ENCODE results near the gene SLC6A9.

Gene SLC6A9

DNA sequence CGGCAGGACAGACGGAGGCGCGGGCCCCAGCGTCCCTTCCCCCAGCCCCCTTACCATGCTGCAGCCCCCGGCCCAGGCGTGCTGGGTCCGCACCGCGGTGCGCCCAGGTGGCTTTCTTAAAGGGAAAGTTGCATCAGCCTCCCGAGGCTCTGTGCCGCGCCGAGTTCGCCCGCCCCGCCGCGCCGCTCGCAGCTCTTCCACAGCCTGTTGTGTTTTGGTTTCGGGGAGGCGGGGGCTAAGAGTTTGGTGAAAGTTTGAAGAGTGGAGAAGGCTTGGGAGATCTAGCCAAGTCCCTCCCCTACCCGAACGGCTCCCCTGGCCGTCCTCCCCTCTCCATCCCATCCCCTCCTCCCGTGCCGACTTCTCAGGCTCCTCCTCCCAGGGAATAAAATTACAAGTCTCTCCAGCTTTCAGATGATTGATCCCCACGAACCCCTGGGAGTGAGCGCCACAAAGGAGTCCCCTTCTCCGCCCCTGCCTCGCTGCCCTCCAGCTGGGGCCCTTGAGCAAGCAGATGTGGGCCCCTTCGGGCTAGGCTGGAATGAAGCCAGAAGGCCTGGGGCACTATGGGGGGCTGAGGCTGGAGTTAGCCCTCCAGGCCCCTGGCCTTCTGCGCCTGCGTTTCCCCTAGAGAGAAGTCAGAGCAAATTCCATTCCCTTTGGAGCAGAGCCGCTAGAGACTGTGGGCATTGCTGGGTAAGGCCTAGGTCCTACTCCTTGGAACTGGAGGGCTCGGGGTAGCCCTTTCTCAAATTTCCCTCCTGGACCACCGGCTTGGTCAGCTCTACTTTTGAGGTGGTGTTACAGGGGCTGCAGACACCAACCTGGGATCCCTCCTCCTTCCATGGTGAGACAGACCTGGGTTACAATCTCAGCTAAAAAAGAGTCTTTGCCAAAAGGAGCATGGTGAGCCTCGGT is at the start of gene SLC6A9:
SLC6A9 (minus strand) TSS at position 211 of the 918 bp plus-strand sequence. CDS start 7,185 bp downstream, outside the sequence.
- Histone ChIP-seq H3K9me3 (ENCODE audit: control insufficient read depth, insufficient read depth, low read length) (no peaks in the 10 kb centered on the region), H3K4me3 (ENCODE audit: low read depth, low read length) (peak within 1 kb of the TSS; percentile 73)

GRCh38 chr1:44079566-44079965 is 48.3 kb upstream of the SLC6A9 start:
- H3K4me1 ChIP-seq (ENCODE audit: control insufficient read depth, insufficient read depth, low read length), result 0 out of 2 replicates have a peak, but pooled peaks cover 7% of the 10 kb centered on the region
- no peak overlapping the region for H3K4me3 ChIP-seq (ENCODE audit: low read depth, low read length)
- H3K36me3 ChIP-seq (ENCODE audit: control insufficient read depth, insufficient read depth, low read length), result no peaks in the 10 kb centered on the region
- H3K9ac ChIP-seq (ENCODE audit: low read depth, low read length), result no peak overlapping the region
- H3K9me3 ChIP-seq (ENCODE audit: control insufficient read depth, insufficient read depth, low read length), result no peaks in the 10 kb centered on the region
- no peaks in the 10 kb centered on the region for H3K27me3 ChIP-seq (ENCODE audit: control insufficient read depth, insufficient read depth, low read length)
- no peak overlapping the region for H3K27ac ChIP-seq (ENCODE audit: low read depth, low read length)

More for the DNA sequence above, at the start of gene SLC6A9:
- peaks cover 26% of the 10 kb centered on the region for H3K4me1 ChIP-seq (ENCODE audit: control insufficient read depth, insufficient read depth, low read length)
- H3K27me3 ChIP-seq (ENCODE audit: control insufficient read depth, insufficient read depth, low read length), result no peaks in the 10 kb centered on the region
- H3K36me3 ChIP-seq (ENCODE audit: control insufficient read depth, insufficient read depth, low read length), result no peaks in the 10 kb centered on the region
- H3K9ac ChIP-seq (ENCODE audit: low read depth, low read length), result peak within 1 kb of the TSS; percentile 78
- peak within 1 kb of the TSS; percentile 84 for H3K27ac ChIP-seq (ENCODE audit: low read depth, low read length)

- no peak overlapping the region for H3K4me3 ChIP-seq (ENCODE audit: low read depth, low read length)
- H3K27me3 ChIP-seq (ENCODE audit: control insufficient read depth, insufficient read depth, low read length), result no peaks in the 10 kb centered on the region
- no peak overlapping the region for H3K27ac ChIP-seq (ENCODE audit: low read depth, low read length)
- H3K9me3 ChIP-seq (ENCODE audit: control insufficient read depth, insufficient read depth, low read length), result no peaks in the 10 kb centered on the region
- H3K36me3 ChIP-seq (ENCODE audit: control insufficient read depth, insufficient read depth, low read length), result no peaks in the 10 kb centered on the region
- 0 out of 2 replicates have a peak, but pooled peaks cover 7% of the 10 kb centered on the region for H3K4me1 ChIP-seq (ENCODE audit: control insufficient read depth, insufficient read depth, low read length)
- no peak overlapping the region for H3K9ac ChIP-seq (ENCODE audit: low read depth, low read length)
Observed at GRCh38 chr1:44078104-44078503, 46.8 kb upstream of the SLC6A9 start.

DNA sequence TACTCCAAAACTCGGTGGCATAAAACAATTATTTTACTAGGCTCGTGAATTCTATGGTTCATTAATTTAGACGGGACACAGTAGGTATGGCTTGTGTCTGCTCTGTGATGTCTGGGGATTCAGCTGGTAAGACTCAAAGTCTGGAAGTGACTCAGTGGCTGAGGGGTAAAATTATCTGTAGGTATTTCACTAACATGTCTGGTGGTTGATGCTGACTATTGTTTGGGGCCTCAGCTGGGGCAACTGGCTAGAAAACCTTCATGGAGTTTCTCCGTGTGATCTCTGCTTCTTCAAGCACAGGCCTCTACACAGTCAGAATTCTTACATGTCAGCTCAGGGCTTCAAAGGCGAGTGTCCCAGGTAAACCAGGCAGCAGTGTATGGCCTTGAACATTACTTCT is 46.2 kb upstream of the SLC6A9 start:
- Histone ChIP-seq H3K27ac (ENCODE audit: low read depth, low read length) (no peak overlapping the region), H3K27me3 (ENCODE audit: control insufficient read depth, insufficient read depth, low read length) (no peaks in the 10 kb centered on the region), H3K4me1 (ENCODE audit: control insufficient read depth, insufficient read depth, low read length) (0 out of 2 replicates have a peak, but pooled peaks cover 7% of the 10 kb centered on the region), H3K9me3 (ENCODE audit: control insufficient read depth, insufficient read depth, low read length) (no peaks in the 10 kb centered on the region), H3K36me3 (ENCODE audit: control insufficient read depth, insufficient read depth, low read length) (no peaks in the 10 kb centered on the region), H3K4me3 (ENCODE audit: low read depth, low read length) (no peak overlapping the region), H3K9ac (ENCODE audit: low read depth, low read length) (no peak overlapping the region)

DNA sequence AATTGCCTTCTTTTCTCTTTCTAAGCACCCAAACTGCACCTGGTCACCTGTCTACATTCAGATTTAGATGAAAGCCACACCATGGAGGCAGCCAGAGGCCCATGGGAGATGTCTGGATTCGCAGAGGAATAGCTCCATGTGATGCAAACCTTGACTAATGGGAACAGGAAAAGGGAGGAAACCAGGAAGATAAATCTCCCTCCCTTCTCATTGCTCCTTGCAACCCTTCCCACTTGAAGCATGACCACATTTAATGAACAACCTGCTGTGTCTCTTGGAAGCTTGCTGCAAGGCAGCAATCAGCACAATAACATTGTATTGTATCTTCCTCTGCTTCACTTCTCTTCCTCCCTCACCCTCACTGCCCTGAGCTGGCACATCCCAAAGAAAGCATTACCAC is 44.8 kb upstream of the SLC6A9 start:
- H3K9me3 ChIP-seq (ENCODE audit: control insufficient read depth, insufficient read depth, low read length), result no peaks in the 10 kb centered on the region
- no peaks in the 10 kb centered on the region for H3K36me3 ChIP-seq (ENCODE audit: control insufficient read depth, insufficient read depth, low read length)
- no peak overlapping the region for H3K27ac ChIP-seq (ENCODE audit: low read depth, low read length)
- H3K27me3 ChIP-seq (ENCODE audit: control insufficient read depth, insufficient read depth, low read length), result no peaks in the 10 kb centered on the region
- no peak overlapping the region for H3K4me3 ChIP-seq (ENCODE audit: low read depth, low read length)
- 0 out of 2 replicates have a peak, but pooled peaks cover 7% of the 10 kb centered on the region for H3K4me1 ChIP-seq (ENCODE audit: control insufficient read depth, insufficient read depth, low read length)
- no peak overlapping the region for H3K9ac ChIP-seq (ENCODE audit: low read depth, low read length)

- Histone ChIP-seq H3K36me3 (ENCODE audit: control insufficient read depth, insufficient read depth, low read length) (no peaks in the 10 kb centered on the region), H3K27me3 (ENCODE audit: control insufficient read depth, insufficient read depth, low read length) (no peaks in the 10 kb centered on the region), H3K4me1 (ENCODE audit: control insufficient read depth, insufficient read depth, low read length) (0 out of 2 replicates have a peak, but pooled peaks cover 10% of the 10 kb centered on the region), H3K4me3 (ENCODE audit: low read depth, low read length) (no peak overlapping the region), H3K27ac (ENCODE audit: low read depth, low read length) (no peak overlapping the region), H3K9me3 (ENCODE audit: control insufficient read depth, insufficient read depth, low read length) (no peaks in the 10 kb centered on the region), H3K9ac (ENCODE audit: low read depth, low read length) (no peak overlapping the region)
Observed at GRCh38 chr1:44074415-44074814, 43.2 kb upstream of the SLC6A9 start.

DNA sequence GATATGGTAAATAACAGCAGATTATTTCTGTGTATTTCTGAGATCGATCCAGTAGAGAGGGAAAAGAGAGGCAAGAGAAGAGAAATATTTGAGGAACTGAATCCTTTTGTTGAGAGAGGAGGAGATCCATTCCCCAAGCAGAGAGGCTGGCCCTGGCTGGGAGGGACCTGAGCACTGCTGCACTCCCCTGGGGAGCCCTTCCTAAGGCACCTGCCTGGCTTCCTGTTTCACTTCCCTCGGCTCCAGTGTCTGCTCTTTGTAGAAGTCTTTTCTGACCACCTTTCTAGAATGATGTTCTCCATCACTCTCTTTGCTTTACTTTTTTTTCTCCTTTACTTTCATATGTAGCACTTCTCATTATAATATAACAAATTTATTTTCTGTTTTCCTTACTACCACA is 42.3 kb upstream of the SLC6A9 start:
- H3K9me3 ChIP-seq (ENCODE audit: control insufficient read depth, insufficient read depth, low read length), result no peaks in the 10 kb centered on the region
- H3K27ac ChIP-seq (ENCODE audit: low read depth, low read length), result no peak overlapping the region
- no peaks in the 10 kb centered on the region for H3K36me3 ChIP-seq (ENCODE audit: control insufficient read depth, insufficient read depth, low read length)
- H3K27me3 ChIP-seq (ENCODE audit: control insufficient read depth, insufficient read depth, low read length), result no peaks in the 10 kb centered on the region
- no peak overlapping the region for H3K9ac ChIP-seq (ENCODE audit: low read depth, low read length)
- peaks cover 10% of the 10 kb centered on the region; the same call in 1 of the 2 replicates for H3K4me1 ChIP-seq (ENCODE audit: control insufficient read depth, insufficient read depth, low read length)
- H3K4me3 ChIP-seq (ENCODE audit: low read depth, low read length), result no peak overlapping the region

DNA sequence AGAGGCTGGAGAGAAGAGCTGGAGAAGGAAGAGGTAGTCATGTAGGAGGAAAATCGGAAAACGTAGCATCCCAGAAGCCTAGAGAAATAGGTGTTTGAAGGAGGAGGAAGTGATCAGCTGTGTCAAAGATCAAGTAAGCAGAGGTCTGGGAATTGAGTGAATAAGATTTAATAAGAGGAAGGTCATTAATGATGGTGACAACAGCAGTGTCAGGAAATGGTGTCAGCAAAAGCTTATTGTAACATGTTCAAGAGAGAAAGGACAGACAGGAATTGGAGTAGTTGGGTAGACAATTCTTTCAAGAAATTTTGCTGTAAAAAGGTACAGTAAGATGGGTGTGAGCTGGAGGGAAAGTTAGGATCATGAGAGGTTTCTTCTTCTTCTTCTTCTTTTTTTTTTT is 41.6 kb upstream of the SLC6A9 start:
- no peaks in the 10 kb centered on the region for H3K36me3 ChIP-seq (ENCODE audit: control insufficient read depth, insufficient read depth, low read length)
- H3K4me1 ChIP-seq (ENCODE audit: control insufficient read depth, insufficient read depth, low read length), result peaks cover 10% of the 10 kb centered on the region; the same call in 1 of the 2 replicates

DNA sequence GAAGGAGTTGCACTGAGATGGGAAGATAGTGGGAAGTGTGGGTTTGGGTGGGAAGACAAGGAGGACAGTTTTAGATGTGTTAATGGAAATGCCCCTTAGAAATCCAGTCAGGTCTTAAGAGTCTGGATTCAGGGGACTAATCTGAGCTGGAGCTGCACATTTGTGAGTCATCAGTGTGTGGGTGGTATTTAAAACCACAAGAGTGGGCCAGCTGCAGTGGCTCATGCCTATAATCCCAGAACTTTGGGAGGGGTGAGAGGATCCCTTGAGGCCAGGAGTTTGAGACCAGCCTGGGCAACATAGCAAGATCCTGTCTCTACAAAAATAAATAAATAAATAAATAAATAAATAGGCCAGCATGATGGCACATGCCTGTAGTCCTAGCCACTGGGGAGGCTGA is 40.9 kb upstream of the SLC6A9 start:
- no peak overlapping the region for H3K9ac ChIP-seq (ENCODE audit: low read depth, low read length)
- no peak overlapping the region for H3K4me3 ChIP-seq (ENCODE audit: low read depth, low read length)
- no peak overlapping the region for H3K27ac ChIP-seq (ENCODE audit: low read depth, low read length)
- H3K9me3 ChIP-seq (ENCODE audit: control insufficient read depth, insufficient read depth, low read length), result no peaks in the 10 kb centered on the region
- H3K4me1 ChIP-seq (ENCODE audit: control insufficient read depth, insufficient read depth, low read length), result peaks cover 10% of the 10 kb centered on the region; the same call in 1 of the 2 replicates
- no peaks in the 10 kb centered on the region for H3K27me3 ChIP-seq (ENCODE audit: control insufficient read depth, insufficient read depth, low read length)
- no peaks in the 10 kb centered on the region for H3K36me3 ChIP-seq (ENCODE audit: control insufficient read depth, insufficient read depth, low read length)

More for the DNA sequence above, 41.6 kb upstream of the SLC6A9 start:
- H3K27me3 ChIP-seq (ENCODE audit: control insufficient read depth, insufficient read depth, low read length), result no peaks in the 10 kb centered on the region
- H3K27ac ChIP-seq (ENCODE audit: low read depth, low read length), result no peak overlapping the region
- no peak overlapping the region for H3K9ac ChIP-seq (ENCODE audit: low read depth, low read length)
- H3K4me3 ChIP-seq (ENCODE audit: low read depth, low read length), result no peak overlapping the region
- no peaks in the 10 kb centered on the region for H3K9me3 ChIP-seq (ENCODE audit: control insufficient read depth, insufficient read depth, low read length)

DNA sequence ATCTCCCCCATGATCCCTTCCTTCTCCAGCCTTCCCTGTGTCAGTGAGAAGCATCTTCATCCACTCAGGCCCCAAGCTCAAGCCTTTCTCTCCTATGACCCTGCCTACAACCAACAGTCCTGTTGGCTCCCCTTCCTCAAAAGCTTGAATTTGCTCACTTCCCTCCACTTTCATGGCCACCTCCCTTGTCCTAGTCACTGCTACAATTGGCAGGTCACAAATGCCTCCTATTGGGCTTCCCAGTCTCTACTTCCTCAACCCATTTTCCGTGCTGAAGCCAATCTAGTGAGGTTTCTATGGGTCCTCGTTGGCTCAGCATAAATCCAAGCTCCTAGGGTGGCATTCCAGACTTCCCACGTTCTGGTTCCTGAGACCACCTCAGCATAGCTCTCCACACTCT is 40.2 kb upstream of the SLC6A9 start:
- Histone ChIP-seq H3K36me3 (ENCODE audit: control insufficient read depth, insufficient read depth, low read length) (no peaks in the 10 kb centered on the region), H3K27me3 (ENCODE audit: control insufficient read depth, insufficient read depth, low read length) (no peaks in the 10 kb centered on the region; the same call in 1 of the 2 replicates), H3K27ac (ENCODE audit: low read depth, low read length) (no peak overlapping the region), H3K4me1 (ENCODE audit: control insufficient read depth, insufficient read depth, low read length) (peaks cover 10% of the 10 kb centered on the region; the same call in 1 of the 2 replicates), H3K9me3 (ENCODE audit: control insufficient read depth, insufficient read depth, low read length) (no peaks in the 10 kb centered on the region), H3K4me3 (ENCODE audit: low read depth, low read length) (no peak overlapping the region), H3K9ac (ENCODE audit: low read depth, low read length) (no peak overlapping the region)

- Histone ChIP-seq H3K9me3 (ENCODE audit: control insufficient read depth, insufficient read depth, low read length) (no peaks in the 10 kb centered on the region), H3K4me3 (ENCODE audit: low read depth, low read length) (no peak overlapping the region), H3K36me3 (ENCODE audit: control insufficient read depth, insufficient read depth, low read length) (no peaks in the 10 kb centered on the region), H3K9ac (ENCODE audit: low read depth, low read length) (no peak overlapping the region), H3K27ac (ENCODE audit: low read depth, low read length) (no peak overlapping the region), H3K4me1 (ENCODE audit: control insufficient read depth, insufficient read depth, low read length) (peaks cover 4% of the 10 kb centered on the region; the same call in 1 of the 2 replicates), H3K27me3 (ENCODE audit: control insufficient read depth, insufficient read depth, low read length) (no peaks in the 10 kb centered on the region; the same call in 1 of the 2 replicates)
Observed at GRCh38 chr1:44068442-44068921, 37.2 kb upstream of the SLC6A9 start.

All from HUES48 (cell line).